Activated CD4-positive, CD25-positive, alpha-beta regulatory T cell treated with anti-CD3 and anti-CD28 coated beads, Interleukin-2, amount 50 U/mL, for 72 hours (primary cell): ENCODE results near the gene BCL2L11.

ENCODE experiments used
- DNase-seq: peaks from one replicate; pipeline ENCODE4 v3.0.0; 2021

BCL2L11 gene

GRCh38 chr2:111171337-111171930 lies 50.7 kb downstream of the BCL2L11 start:
- no peak for DNase-seq

DNA sequence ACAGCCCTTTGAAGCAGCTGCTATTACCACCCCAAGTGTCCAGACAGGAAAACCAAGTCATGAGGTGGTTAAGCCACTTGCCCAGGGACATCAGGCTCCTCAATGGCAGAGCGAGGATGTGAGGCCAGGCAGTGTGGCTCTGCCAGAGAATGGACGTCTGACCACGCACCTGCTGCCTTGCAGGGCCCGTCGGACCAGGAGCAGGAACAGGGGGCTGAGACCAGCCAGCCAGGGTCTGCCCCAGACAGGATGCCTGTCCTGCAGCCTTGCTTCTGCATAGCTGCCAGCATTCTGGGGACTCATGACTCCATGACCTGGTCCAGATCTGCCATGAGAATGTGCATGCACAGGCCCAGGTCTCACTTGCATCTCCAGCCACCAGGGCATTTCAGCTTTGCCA lies 52.0 kb downstream of the BCL2L11 start:
- no peak for DNase-seq

DNA sequence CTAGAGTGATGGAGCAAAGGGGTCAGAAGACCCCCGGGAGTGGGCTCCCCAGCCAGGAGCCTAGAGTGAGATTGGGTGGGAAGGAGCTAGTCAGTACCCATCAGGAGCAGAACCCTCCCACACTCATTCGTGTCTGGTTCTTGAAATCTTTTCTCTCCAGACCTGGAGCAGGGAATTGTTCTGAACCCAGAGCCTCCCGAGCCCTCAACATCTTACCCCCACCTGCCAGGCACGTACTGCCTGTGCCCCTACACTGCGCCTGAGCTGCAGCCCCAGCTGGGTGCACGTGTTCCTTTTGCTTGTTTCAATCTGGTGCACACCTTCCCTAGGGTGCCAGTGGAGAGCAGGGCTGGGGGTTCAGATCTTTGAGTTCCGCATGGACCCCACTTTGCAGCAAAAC lies 52.6 kb downstream of the BCL2L11 start:
- DNase-seq: no peak

DNA sequence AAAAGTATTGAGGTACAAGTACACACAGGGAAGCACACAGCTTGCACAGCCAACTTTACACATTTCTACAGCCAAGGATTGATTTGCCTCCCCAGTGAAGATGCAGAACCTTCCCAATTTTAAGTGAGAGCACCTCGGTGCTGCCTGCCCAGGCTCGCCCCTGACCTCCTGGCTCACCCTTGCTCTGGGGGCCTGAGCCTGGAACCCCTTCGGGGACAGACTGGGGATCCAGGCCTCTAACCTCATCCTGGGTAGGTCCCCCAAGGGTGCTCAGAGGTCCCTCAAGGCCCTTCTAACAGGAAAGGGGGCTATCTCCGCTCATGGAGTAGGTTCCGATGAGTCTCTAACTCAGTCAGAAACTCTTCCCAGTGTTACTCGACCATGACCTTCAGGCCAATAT lies 53.1 kb downstream of the BCL2L11 start:
- no peak for DNase-seq

DNA sequence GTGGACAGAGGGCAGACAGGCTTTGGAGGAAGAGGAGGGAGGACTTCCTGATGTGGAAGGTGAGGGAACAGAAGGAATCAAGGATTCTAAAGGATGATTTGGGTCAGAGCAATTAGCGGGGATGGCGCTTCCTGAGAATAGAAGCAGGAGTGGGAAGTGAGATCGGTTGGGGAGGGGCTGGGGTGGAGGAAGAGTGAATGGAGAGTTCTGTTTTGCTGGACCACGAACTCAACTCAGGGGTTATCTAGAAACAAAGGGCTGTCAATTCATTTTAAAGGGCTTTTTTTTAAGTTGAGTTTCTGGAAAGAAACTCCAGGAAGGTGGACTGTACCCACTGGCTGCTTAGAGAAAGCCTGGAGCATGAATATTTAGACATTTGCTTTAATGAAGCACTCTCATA lies 54.9 kb downstream of the BCL2L11 start:
- DNase-seq: no peak

- DNase-seq: no peak
Observed at GRCh38 chr2:111176388-111176787, 55.7 kb downstream of the BCL2L11 start.

- no peak for DNase-seq
Observed at GRCh38 chr2:111176867-111177266, 56.2 kb downstream of the BCL2L11 start.

- DNase-seq: no peak
Observed at GRCh38 chr2:111178296-111178695, 57.6 kb downstream of the BCL2L11 start.

- no peak for DNase-seq
Observed at GRCh38 chr2:111178730-111179405, 58.2 kb downstream of the BCL2L11 start.

- DNase-seq: no peak
Observed at GRCh38 chr2:111182121-111182520, 61.4 kb downstream of the BCL2L11 start.

DNA sequence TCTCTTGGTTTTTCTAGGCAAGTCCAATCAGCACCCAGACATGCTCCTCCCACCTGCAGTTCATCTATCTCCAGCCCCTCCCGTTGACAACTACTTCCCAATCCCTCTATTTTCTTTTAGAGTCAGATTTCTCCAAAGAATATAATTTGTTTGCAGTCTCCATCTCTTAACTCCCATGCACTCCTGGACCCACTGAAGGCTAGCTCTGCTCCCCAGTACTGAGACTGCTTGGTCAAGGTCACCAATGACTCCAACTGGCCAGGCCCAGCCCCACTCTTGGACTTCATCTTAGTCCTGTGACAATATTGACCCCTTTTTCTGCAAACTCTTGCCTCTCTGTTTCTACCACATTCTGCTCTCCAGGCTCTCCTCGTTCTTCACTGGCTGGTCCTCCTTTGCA lies 62.0 kb downstream of the BCL2L11 start:
- DNase-seq: no peak

DNA sequence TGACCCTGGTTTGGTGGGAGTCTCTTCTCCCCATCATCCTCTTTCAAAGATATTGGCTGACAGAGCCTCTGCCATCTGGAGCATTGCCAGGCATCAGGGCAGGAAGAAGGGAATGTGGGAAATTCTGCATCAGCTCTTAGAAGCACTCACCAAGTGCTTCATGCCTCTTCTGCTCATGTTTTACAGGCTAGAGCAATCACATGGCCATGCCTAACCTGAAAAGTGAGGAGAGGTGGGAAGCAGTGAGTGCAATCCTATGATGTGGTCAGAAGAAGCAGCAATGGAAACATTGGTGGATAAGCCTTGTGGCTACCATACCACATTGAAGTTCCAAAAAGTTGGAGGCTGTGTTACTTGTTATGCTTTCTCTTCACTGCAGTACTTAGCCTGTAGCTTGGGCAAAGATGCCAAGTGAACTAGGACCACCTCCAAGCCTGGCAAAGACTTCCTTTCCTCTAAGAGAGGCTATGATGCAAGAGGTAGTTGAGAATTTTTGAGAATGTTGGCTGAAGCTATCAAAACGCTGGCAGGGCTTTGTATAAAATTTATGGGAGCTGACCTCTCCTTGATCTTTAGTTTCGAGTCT lies 64.1 kb downstream of the BCL2L11 start:
- DNase-seq: no peak

DNA sequence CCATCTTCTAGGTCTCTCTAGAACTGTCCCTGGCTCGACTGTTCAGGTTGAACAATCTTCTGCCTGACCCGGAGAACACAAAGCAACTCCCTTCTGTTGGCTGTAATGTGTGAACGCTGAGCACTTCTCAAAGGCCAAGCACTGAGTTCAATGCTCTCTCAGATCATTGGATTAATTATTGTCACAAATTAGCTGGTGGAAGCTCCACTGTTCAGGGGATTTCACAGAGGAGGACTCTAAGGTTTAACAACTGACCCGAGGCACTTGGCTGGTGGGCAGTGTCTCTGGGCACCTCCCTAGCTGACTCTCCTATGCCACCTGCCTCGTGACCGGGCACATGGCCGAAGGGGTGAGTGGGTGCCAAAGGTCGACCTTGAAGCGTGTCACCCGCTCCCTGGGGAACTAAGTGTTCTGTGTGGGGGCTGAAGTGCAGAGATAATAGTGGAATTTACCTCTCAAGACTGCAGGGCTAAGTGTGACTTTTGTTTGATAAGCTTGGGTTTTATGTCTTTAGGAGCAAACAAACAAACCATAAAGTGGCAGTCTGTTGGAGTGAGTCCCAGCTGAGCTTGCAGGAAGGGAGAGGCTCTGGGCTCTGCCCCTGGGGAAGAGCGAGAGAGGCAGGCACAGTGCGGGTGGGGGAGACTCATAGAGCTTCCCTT lies 64.8 kb downstream of the BCL2L11 start:
- no peak for DNase-seq

DNA sequence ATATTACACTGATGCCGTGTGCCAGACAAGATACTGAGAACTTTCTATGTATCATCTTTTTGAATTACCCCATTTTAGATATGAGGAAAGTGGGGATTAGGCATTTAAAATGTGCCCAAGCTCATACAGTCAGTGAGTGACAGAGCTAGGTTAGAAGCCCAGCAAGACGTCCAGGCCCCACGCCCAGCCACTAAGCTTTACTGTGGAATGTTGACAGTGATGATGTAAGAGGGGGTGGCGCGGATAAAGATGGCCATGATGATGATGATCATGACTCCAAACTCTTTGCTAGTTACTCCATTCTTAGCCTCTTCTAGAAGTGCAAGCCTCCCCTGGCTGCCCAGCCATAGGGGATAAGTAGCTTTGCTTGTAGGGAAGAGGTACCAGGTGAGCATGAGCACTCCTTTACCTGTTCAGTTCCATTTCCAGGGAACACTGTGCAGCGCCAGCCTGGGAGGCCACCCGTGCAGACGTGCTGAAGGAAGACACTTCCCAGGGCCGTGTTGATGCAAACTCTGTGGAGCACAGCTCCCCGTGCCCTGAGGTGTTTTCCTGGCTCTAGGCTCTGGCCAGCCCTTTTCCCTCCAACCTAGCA lies 65.5 kb downstream of the BCL2L11 start:
- DNase-seq: no peak

GRCh38 chr2:111186933-111187332 lies 66.2 kb downstream of the BCL2L11 start:
- no peak for DNase-seq

DNA sequence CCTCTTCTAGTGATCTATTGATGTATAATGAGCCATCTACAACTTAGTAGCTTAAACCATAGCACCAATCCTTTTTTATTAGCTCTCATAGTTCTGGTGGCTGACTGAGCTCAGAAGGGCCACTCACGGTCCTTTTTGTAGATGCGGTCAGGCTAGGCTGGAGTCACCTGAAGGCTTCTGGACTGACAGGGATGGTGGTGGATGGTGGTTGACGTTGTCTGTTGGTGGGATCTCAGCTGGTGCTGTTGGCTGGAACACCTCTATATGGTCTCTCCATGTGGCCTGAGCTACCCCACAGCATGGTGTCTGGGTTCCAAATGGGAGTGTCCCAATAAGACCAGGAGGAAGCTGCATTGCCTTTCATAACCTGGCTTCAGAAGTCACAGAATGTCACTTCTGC lies 68.0 kb downstream of the BCL2L11 start:
- no peak for DNase-seq

DNA sequence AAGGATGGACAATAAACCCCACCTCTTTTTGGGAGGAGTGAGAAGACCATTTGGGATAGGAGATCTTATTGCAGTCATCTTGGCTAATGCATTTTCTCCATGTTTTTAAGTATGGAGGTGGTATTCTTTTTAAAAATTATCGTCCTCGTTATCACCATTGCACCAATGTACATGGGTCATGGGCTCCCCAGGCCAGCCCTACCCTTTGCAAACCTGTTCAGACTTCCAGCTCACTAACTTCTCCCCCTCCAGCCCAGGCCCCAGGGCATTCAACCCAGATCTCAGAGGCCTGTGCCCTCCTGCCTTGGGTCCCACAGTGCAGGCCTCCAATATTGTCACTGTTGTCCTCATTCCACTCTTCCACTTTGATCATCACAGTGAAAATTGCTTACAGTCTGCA lies 68.4 kb downstream of the BCL2L11 start:
- DNase-seq: no peak

DNA sequence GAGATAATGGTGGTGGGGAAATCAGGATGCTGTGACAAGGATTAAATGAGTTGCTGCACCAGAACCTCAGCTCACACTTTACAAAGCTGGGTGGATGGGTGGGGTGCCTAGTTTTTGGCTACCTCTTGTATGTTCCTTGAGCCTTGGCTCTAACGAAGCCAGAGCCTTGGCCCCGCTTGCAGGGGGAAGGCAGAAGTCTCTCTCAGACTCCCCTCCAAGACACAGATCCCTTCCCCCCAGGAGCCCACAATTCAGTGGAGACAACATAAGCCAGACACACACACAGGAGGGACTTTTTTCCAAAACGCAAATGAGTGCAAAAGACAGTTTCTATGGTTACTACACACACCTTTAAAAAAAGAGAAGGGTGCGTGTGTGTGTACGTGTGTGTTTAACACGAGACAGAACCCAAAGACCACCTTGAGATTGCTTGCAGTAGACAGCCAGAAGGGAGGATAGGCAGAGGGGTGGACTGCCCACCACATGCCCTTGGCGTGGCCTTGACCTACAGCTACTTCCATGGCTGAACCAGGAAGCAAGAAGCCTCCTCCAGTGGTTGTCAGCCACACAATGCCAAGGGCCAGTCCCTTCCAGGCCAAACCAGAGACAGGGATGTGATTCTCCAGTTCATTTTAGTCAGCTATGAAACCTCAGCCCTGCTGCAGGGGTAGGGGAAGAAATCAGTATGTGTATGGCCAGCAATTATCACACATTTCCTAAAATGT lies 70.3 kb downstream of the BCL2L11 start:
- DNase-seq: no peak

GRCh38 chr2:111191877-111192276 lies 71.2 kb downstream of the BCL2L11 start:
- no peak for DNase-seq

GRCh38 chr2:111192776-111193368 lies 72.2 kb downstream of the BCL2L11 start:
- no peak for DNase-seq

DNA sequence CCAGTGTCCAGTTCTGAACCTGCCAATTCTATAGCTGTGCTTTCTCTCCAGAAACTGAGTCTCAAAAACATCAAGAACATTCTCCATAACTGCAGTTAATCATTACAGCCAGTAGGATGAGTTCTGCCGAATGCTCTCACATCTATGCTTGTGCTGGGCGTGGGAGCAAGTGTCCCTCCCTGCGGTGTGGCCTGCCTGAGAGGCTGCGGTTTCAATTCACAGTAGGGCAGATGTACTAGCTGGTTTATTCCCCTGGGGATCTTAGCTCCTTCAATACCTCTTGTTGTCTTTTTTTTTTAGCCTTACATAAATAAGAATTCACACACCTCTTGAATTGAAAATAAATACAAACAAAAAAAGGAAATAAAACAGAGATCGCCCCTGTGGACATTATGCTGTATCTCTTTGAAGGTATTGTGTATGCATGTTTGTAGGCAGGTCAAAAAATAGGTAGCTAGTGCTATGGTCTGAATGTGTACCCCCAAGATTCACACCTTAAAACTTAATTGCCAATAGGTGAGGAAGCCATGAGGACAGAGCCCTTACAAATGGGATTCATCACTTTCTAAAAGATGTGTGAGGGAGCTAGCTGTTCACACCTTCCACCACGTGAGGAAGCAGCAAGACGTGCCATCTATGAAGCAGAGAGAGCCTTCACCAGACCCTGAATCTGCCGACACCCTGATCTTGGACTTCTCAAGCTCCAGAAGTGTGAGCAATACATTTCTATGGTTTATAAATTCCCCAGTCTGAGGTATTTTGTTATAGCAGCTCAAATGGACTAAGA lies 74.3 kb downstream of the BCL2L11 start:
- no peak for DNase-seq

DNA sequence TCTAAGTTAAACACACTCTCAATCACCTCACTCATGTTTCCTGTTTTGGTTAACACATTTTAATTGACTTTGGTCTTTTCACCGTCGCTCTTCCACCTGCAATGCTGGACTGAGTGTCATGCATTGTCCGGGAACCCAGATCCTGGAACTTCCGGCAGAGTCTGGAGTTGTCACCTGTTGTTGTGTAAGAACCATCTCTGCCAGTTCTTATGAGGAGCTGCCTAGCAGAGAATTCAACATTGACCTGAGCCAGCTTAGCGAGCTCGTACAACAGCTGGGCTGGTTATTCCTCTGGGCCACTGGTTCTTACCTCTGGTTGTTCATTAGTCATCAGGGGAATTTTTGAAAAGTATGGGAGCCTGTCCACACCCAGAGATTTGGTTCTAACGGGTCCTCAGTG lies 75.7 kb downstream of the BCL2L11 start:
- no peak for DNase-seq
